H1 (cell line): ENCODE data around the gene MEF2A. TPM values are rescaled to one million over a fixed set of nuclear protein-coding genes. Genes with fewer than 3 reads are reported as not detected.

ENCODE experiments used
- CTCF ChIA-PET: fragments of 300-600 bp; sonication (Branson Sonifier 250); formaldehyde crosslinking; loops from one replicate; lab custom pipeline; 2021; ENCODE audit not compliant: partially characterized antibody; lab: Charles Lee
- POLR2A ChIA-PET: fragments of 300-600 bp; sonication (Branson Sonifier 250); formaldehyde crosslinking; loops from one replicate; lab custom pipeline; 2021; ENCODE audit warnings: inconsistent platforms; ENCODE audit not compliant: partially characterized antibody; lab: Charles Lee
- DNase-seq, 2 experiments: peaks; one replicate each; pipeline versions ENCODE4 v3.0.0 to v3.0.0-alpha.2; 2010 to 2022; ENCODE audit warnings: low spot score in 2 of 2, low read depth in 1 of 2, mixed read lengths in 1 of 2
- FAIRE-seq: peaks from 2 replicates; lab custom pipeline; 2011; peaks lifted over from hg19 to GRCh38; lab: Jason Lieb, UNC
- H2AFZ ChIP-seq: 2 replicates; pipeline ENCODE4 v1.8.1; 2012; ENCODE audit warnings: low read length, inconsistent platforms
- H2AK5ac ChIP-seq: 2 replicates; pipeline ENCODE4 v1.6.1; 2013; ENCODE audit warnings: low read depth, low read length
- H2BK120ac ChIP-seq: replicated peaks from 2 replicates; pipeline ENCODE3; 2013; ENCODE audit warnings: low read depth, low read length, inconsistent platforms
- H2BK12ac ChIP-seq: 2 replicates; pipeline ENCODE4 v1.6.1; 2013; ENCODE audit warnings: low read depth, low read length
- H2BK15ac ChIP-seq: 2 replicates; pipeline ENCODE4 v1.6.1; 2013; ENCODE audit warnings: low read length
- H2BK20ac ChIP-seq: 2 replicates; pipeline ENCODE4 v1.6.1; 2013; ENCODE audit warnings: low read length
- H2BK5ac ChIP-seq: 2 replicates; pipeline ENCODE4 v1.6.1; 2013; ENCODE audit warnings: low read depth, low read length
- H3K14ac ChIP-seq: 2 replicates; pipeline ENCODE4 v1.6.1; 2013; ENCODE audit warnings: inconsistent platforms; ENCODE audit not compliant: insufficient read length
- H3K18ac ChIP-seq: 2 replicates; pipeline ENCODE4 v1.6.1; 2013; ENCODE audit warnings: low read length; ENCODE audit errors: extremely low read depth
- H3K23ac ChIP-seq: 2 replicates; pipeline ENCODE4 v1.6.1; 2013; ENCODE audit warnings: inconsistent platforms; ENCODE audit not compliant: insufficient read length
- H3K23me2 ChIP-seq: 2 replicates; pipeline ENCODE4 v1.6.1; 2013; ENCODE audit warnings: low read depth, low read length
- H3K27ac ChIP-seq: 2 replicates; pipeline ENCODE4 v1.6.1; 2011; ENCODE audit warnings: low read depth, low read length, inconsistent platforms
- H3K27me3 ChIP-seq, 4 experiments: replicated peaks in 1 of 4; 1 replicate in 1 of 4; 2 replicates in 3 of 4; pipeline versions ENCODE4 v1.6.1 to v1.8.1; 2011 to 2013; ENCODE audit warnings: low read length in 3 of 4, mild to moderate bottlenecking in 3 of 4, inconsistent platforms in 2 of 4, mixed read lengths in 2 of 4, moderate library complexity in 1 of 4; ENCODE audit not compliant: control insufficient read depth in 3 of 4, insufficient read depth in 3 of 4; ENCODE audit errors: extremely low read depth in 1 of 4
- H3K36me3 ChIP-seq, 4 experiments: 2 replicates each; pipeline versions ENCODE4 v1.6.1 to v1.8.1; 2011 to 2013; ENCODE audit warnings: mild to moderate bottlenecking in 4 of 4, low read length in 3 of 4, moderate library complexity in 2 of 4, control low read depth in 1 of 4, inconsistent platforms in 1 of 4; ENCODE audit not compliant: insufficient read depth in 4 of 4, control insufficient read depth in 2 of 4
- H3K4ac ChIP-seq: replicated peaks from 2 replicates; pipeline ENCODE3; 2013; ENCODE audit warnings: low read length, low read depth, mixed read lengths, inconsistent platforms; ENCODE audit not compliant: insufficient read length
- H3K4me1 ChIP-seq, 4 experiments: replicated peaks in 1 of 4; 1 replicate in 1 of 4; 2 replicates in 3 of 4; pipeline versions ENCODE4 v1.6.1 to v1.8.1; 2011 to 2013; ENCODE audit warnings: low read length in 3 of 4, inconsistent platforms in 2 of 4, mixed read lengths in 1 of 4; ENCODE audit not compliant: insufficient read depth in 4 of 4, control insufficient read depth in 3 of 4
- H3K4me2 ChIP-seq, 2 experiments: 2 replicates each; pipeline versions ENCODE4 v1.6.1 to v1.8.1; 2011 to 2013; ENCODE audit warnings: low read depth in 2 of 2, low read length in 2 of 2, control low read depth in 1 of 2, inconsistent platforms in 1 of 2, mild to moderate bottlenecking in 1 of 2; ENCODE audit not compliant: insufficient read depth in 1 of 2
- H3K4me3 ChIP-seq, 4 experiments: fragments of 200-600, 300-600 bp in 1 of 4; sonication (generic), shearing (Covaris generic), sonication (Bioruptor Twin) in 1 of 4; 2 replicates each; pipeline versions ENCODE4 v1.5.1 to v1.8.1; 2011 to 2016; ENCODE audit warnings: low read length in 4 of 4, low read depth in 3 of 4, control low read depth in 2 of 4, inconsistent platforms in 2 of 4, mild to moderate bottlenecking in 2 of 4, mixed read lengths in 1 of 4, moderate library complexity in 1 of 4; ENCODE audit not compliant: insufficient read depth in 2 of 4; ENCODE audit errors: extremely low read depth in 1 of 4
- H3K56ac ChIP-seq: replicated peaks from 2 replicates; pipeline ENCODE3; 2013; ENCODE audit warnings: low read depth, mild to moderate bottlenecking, mixed read lengths, low read length, inconsistent platforms; ENCODE audit not compliant: insufficient read length
- H3K79me1 ChIP-seq: 2 replicates; pipeline ENCODE4 v1.6.1; 2013; ENCODE audit warnings: low read depth, low read length, control low read depth
- H3K79me2 ChIP-seq, 2 experiments: 2 replicates each; pipeline versions ENCODE4 v1.6.1 to v1.8.1; 2012 to 2013; ENCODE audit warnings: low read length in 2 of 2, mild to moderate bottlenecking in 2 of 2, inconsistent platforms in 1 of 2; ENCODE audit not compliant: insufficient read depth in 2 of 2, control insufficient read depth in 1 of 2
- H3K9ac ChIP-seq, 4 experiments: replicated peaks in 1 of 4; 1 replicate in 1 of 4; 2 replicates in 3 of 4; pipeline versions ENCODE4 v1.6.1 to v1.8.1; 2011 to 2013; ENCODE audit warnings: low read depth in 3 of 4, low read length in 3 of 4, control low read depth in 2 of 4, mild to moderate bottlenecking in 2 of 4, moderate library complexity in 2 of 4, inconsistent platforms in 1 of 4; ENCODE audit errors: extremely low read depth in 1 of 4
- H3K9me3 ChIP-seq, 2 experiments: 2 replicates each; pipeline versions ENCODE4 v1.6.1 to v1.8.1; 2012 to 2013; ENCODE audit warnings: mild to moderate bottlenecking in 2 of 2, moderate library complexity in 2 of 2, control low read depth in 1 of 2, inconsistent platforms in 1 of 2, low read depth in 1 of 2, low read length in 1 of 2, mixed read lengths in 1 of 2; ENCODE audit not compliant: insufficient read depth in 2 of 2
- H4K20me1 ChIP-seq, 2 experiments: replicated peaks in 1 of 2; 2 replicates each; pipeline versions ENCODE3 to v1.8.1; 2011 to 2013; ENCODE audit warnings: inconsistent platforms in 2 of 2, low read length in 2 of 2, mild to moderate bottlenecking in 1 of 2; ENCODE audit not compliant: insufficient read depth in 2 of 2, control insufficient read depth in 1 of 2
- H4K5ac ChIP-seq: 2 replicates; pipeline ENCODE4 v1.6.1; 2013; ENCODE audit warnings: low read length, low read depth, mixed read lengths, inconsistent platforms; ENCODE audit not compliant: insufficient read length
- H4K8ac ChIP-seq: 2 replicates; pipeline ENCODE4 v1.8.0; 2013; ENCODE audit warnings: mild to moderate bottlenecking, moderate library complexity, low read length, inconsistent platforms; ENCODE audit not compliant: insufficient read depth; ENCODE audit errors: extremely low read depth
- H4K91ac ChIP-seq: replicated peaks from 2 replicates; pipeline ENCODE3; 2013; ENCODE audit warnings: low read length, mixed read lengths, inconsistent platforms; ENCODE audit not compliant: insufficient read length
- CBX5 ChIP-seq: fragments of 300-800, 300-1000 bp; sonication (generic); IDR thresholded peaks from 2 replicates; pipeline ENCODE4 v1.7.1; 2016; ENCODE audit warnings: antibody characterized with exemption, low read length, low read depth
- CHD2 ChIP-seq: IDR thresholded peaks from 2 replicates; pipeline ENCODE4 v1.6.1; 2012; ENCODE audit warnings: low read length, improper control_type of control experiment
- E2F6 ChIP-seq: IDR thresholded peaks from 2 replicates; pipeline ENCODE4 v1.6.1; 2012; ENCODE audit warnings: inconsistent platforms
- EGR1 ChIP-seq: IDR thresholded peaks from 2 replicates; pipeline ENCODE4 v1.6.1; 2011; ENCODE audit warnings: low read depth, low read length, borderline replicate concordance
- GTF2F1 ChIP-seq: IDR thresholded peaks from 2 replicates; pipeline ENCODE4 v1.6.1; 2012; ENCODE audit warnings: low read depth, low read length, improper control_type of control experiment, borderline replicate concordance
- MAX ChIP-seq: IDR thresholded peaks from 2 replicates; pipeline ENCODE4 v1.6.1; 2012; ENCODE audit warnings: inconsistent platforms
- NRF1 ChIP-seq: IDR thresholded peaks from 2 replicates; pipeline ENCODE4 v1.6.1; 2011; ENCODE audit warnings: mild to moderate bottlenecking, low read depth, low read length, improper control_type of control experiment
- POLR2A ChIP-seq, 2 experiments: IDR thresholded peaks; 1 replicate in 1 of 2; 2 replicates in 1 of 2; pipeline ENCODE4 v1.6.1; 2011; ENCODE audit warnings: low read depth in 2 of 2, low read length in 2 of 2, mild to moderate bottlenecking in 2 of 2; ENCODE audit errors: control extremely low read depth in 1 of 2
- RAD21 ChIP-seq, 2 experiments: IDR thresholded peaks in 1 of 2; conservative IDR thresholded peaks in 1 of 2; 2 replicates each; pipeline ENCODE4 v1.6.1; 2011; ENCODE audit warnings: low read depth in 2 of 2, low read length in 2 of 2, improper control_type of control experiment in 1 of 2, inconsistent platforms in 1 of 2, mild to moderate bottlenecking in 1 of 2, moderate library complexity in 1 of 2
- RBBP5 ChIP-seq: IDR thresholded peaks from 2 replicates; pipeline ENCODE4 v1.7.1; 2012; ENCODE audit warnings: low read depth, mild to moderate bottlenecking, inconsistent platforms, low read length, moderate library complexity, borderline replicate concordance
- SIX5 ChIP-seq: IDR thresholded peaks from 2 replicates; pipeline ENCODE4 v1.6.1; 2011; ENCODE audit warnings: mild to moderate bottlenecking, low read depth, low read length
- TAF7 ChIP-seq: optimal IDR thresholded peaks from 2 replicates; pipeline ENCODE3; 2011; ENCODE audit warnings: low read depth, mild to moderate bottlenecking, inconsistent platforms, low read length, moderate library complexity, borderline replicate concordance
- TBP ChIP-seq: IDR thresholded peaks from 2 replicates; pipeline ENCODE4 v1.6.1; 2011; ENCODE audit warnings: low read depth, low read length, improper control_type of control experiment
- YY1 ChIP-seq: IDR thresholded peaks from 2 replicates; pipeline ENCODE4 v1.6.1; 2011; ENCODE audit warnings: low read depth, mild to moderate bottlenecking, low read length
- WGBS, 2 experiments: shearing (Covaris generic) in 1 of 2; methylation state at CpG; one replicate each; pipeline versions ENCODE4 v1.1.6 to v1.1.7; 2013 to 2015; ENCODE audit warnings: low lambda C conversion rate in 2 of 2, mixed read lengths in 2 of 2, inconsistent platforms in 1 of 2, low coverage in 1 of 2, missing lambda C conversion rate in 1 of 2; ENCODE audit not compliant: insufficient replicate concordance in 2 of 2, insufficient coverage in 1 of 2, insufficient read length in 1 of 2; ENCODE audit errors: extremely low coverage in 1 of 2, missing lambda C conversion rate in 1 of 2; 5-methylcytosine and 5-hydroxymethylcytosine counted together
- polyA plus RNA-seq, 7 experiments: library from polyadenylated mRNA; depleted of rRNA in 3 of 7; stranded (reverse) in 5 of 7; unstranded in 2 of 7; fragments of >200 nt in 5 of 7; fragments of 200-250 nt in 2 of 7; gene quantifications; 1 replicate in 5 of 7; 2 replicates in 1 of 7; 4 replicates in 1 of 7; pipeline versions ENCODE4 v1.2.1 to v1.2.3, GENCODE V29; 2011 to 2013; ENCODE audit warnings: missing spikeins in 2 of 7, mixed read lengths in 2 of 7
- total RNA-seq: library from RNA; stranded (reverse); fragmentation: NEBNext Ultra II Directional; extraction: Animal tissue kit (Norgen Biotek cat#: 25700); gene quantifications from 2 replicates; pipeline ENCODE4 v1.2.1, GENCODE V29; 2021

The MEF2A gene
- total and polyA plus RNA-seq, 2 of the 8 experiments (the other 6 are each of a cell fraction or from before 2014, with no cell fraction given): 15.6 to 22.5 TPM

GRCh38 chr15:99574048-99574447 is 8.3 kb downstream of the MEF2A start:
- no peak overlapping the region for H3K56ac ChIP-seq
- no peak overlapping the region for H3K14ac ChIP-seq
- WGBS, 2 experiments: 93% methylated on average over 4 of the region's 4 CpGs; no CpG with 5 or more reads in 1 of the 2 experiments
- no peaks in the 10 kb centered on the region for H3K27me3 ChIP-seq
- CTCF ChIA-PET: interaction anchor here (1.8 kb wide), 1 partner anchor 11 kb away, joined by 6 read pairs; no protein-coding TSS in a partner anchor
- H3K36me3 ChIP-seq: peaks cover 0 to 2% (median 0%) of the 10 kb centered on the region in 4 experiments; a peak in 1 of 8 replicates
- H2BK5ac ChIP-seq: no peak overlapping the region
- no peak overlapping the region for H3K4me2 ChIP-seq
- peaks cover 0 to 12% (median 10%) of the 10 kb centered on the region in 4 experiments; a peak in 4 of 7 replicates for H3K4me1 ChIP-seq
- no peak overlapping the region for H2BK120ac ChIP-seq
- H3K4me3 ChIP-seq: no peak overlapping the region
- H4K20me1 ChIP-seq: peaks cover 3 to 9% of the 10 kb centered on the region in 2 experiments
- no peaks in the 10 kb centered on the region; a peak in 1 of 4 replicates for H3K9me3 ChIP-seq
- H3K23ac ChIP-seq: no peak overlapping the region
- no peak overlapping the region for H3K4ac ChIP-seq
- no peak overlapping the region for H2BK12ac ChIP-seq
- FAIRE-seq (no peak), DNase-seq (no peak)
- H4K5ac ChIP-seq: no peak overlapping the region
- peaks cover 2% of the 10 kb centered on the region; the same call in 1 of the 2 replicates for H3K79me1 ChIP-seq
- no peak overlapping the region for H2AFZ ChIP-seq
- H4K91ac ChIP-seq: no peak overlapping the region
- H2BK20ac ChIP-seq: no peak overlapping the region
- H3K23me2 ChIP-seq: no peaks in the 10 kb centered on the region
- H3K9ac ChIP-seq: no peak overlapping the region
- H2AK5ac ChIP-seq: no peak overlapping the region
- no peak overlapping the region for H2BK15ac ChIP-seq
- H3K79me2 ChIP-seq: peaks cover 8 to 96% of the 10 kb centered on the region in 2 experiments
- no peak overlapping the region for H3K18ac ChIP-seq
- no peak overlapping the region for H3K27ac ChIP-seq
- POLR2A ChIA-PET: interaction anchor here (1.1 kb wide), 1 partner anchor 9 kb away, joined by 4 read pairs; the partner anchor contains the start of gene MEF2A
- no peak overlapping the region for H4K8ac ChIP-seq
- TF ChIP-seq YY1 (no peak), RAD21 (IDR thresholded peaks at IDR 0.05 in 1 of 2, conservative IDR thresholded peaks at IDR 0.05 in 1 of 2; ENCODE audit: low read depth in 2 of 2, low read length in 2 of 2) (no peak), EGR1 (no peak), SIX5 (no peak), RBBP5 (no peak), E2F6 (no peak), TAF7 (no peak), POLR2A (IDR thresholded peaks at IDR 0.05; ENCODE audit: control extremely low read depth in 1 of 2, low read depth in 2 of 2, low read length in 2 of 2) (no peak), MAX (no peak), GTF2F1 (no peak), CBX5 (no peak), NRF1 (no peak), TBP (no peak), CHD2 (no peak)
